ENCODE measurements around the gene TNXB.
"Not testable (repeated sequence)": the region's sequence is repeated elsewhere in the genome, so short reads cannot be mapped to it uniquely, and the experiment has no call there.

The TNXB gene

DNA sequence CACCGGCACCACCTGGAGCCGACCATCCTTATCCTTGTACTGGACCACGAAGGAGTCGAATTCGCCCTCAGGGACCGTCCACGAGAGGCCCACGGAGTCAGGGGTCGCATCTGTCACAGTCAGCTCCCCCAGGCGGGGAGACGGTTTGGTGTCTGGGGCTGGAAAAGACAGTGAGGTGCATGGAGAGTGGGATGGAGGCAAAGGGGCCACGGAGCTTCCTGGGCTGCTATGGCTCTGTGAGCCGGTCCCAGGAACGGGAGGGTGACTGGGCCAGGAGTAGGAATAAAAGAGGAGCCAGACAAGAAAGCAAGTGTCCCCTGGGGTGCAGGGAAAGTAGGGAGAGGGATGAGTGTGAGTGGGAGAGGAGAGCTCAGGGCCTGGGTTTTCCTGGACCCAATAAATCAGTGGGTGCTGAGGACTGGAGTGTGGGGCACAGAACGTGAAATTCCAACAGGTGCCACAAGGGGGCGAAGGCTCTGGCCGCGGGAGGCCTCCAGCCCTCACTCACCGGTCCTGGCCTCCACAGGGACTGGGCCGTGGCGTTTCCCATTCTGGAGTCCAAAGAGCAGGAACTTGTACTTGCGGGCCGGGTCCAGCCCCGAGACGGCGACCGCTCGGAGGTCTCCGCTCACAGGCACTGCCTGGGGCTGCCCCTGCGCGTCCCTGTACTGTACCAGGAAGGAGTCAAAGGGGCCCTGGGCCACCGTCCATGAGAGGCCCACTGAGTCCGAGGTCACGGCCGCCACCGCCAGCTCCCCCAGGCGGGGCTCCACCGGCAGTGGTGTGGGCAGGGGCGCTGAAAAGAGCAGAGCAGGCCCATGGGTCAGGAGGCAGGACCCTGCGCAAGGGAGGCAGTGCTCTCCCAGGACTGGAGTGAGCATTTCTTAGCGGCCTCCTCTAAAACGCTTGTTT is 61.0 kb downstream of the TNXB start:
- H3K4me3 ChIP-seq (ENCODE audit: low read length), result no peak overlapping the region
- DNase-seq (ENCODE audit: low read depth), result no peak
- TF ChIP-seq, protein P1, sequence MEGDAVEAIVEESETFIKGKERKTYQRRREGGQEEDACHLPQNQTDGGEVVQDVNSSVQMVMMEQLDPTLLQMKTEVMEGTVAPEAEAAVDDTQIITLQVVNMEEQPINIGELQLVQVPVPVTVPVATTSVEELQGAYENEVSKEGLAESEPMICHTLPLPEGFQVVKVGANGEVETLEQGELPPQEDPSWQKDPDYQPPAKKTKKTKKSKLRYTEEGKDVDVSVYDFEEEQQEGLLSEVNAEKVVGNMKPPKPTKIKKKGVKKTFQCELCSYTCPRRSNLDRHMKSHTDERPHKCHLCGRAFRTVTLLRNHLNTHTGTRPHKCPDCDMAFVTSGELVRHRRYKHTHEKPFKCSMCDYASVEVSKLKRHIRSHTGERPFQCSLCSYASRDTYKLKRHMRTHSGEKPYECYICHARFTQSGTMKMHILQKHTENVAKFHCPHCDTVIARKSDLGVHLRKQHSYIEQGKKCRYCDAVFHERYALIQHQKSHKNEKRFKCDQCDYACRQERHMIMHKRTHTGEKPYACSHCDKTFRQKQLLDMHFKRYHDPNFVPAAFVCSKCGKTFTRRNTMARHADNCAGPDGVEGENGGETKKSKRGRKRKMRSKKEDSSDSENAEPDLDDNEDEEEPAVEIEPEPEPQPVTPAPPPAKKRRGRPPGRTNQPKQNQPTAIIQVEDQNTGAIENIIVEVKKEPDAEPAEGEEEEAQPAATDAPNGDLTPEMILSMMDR (conservative IDR thresholded peaks at IDR 0.05; ENCODE audit: low read depth, low read length), result peak; percentile 79

DNA sequence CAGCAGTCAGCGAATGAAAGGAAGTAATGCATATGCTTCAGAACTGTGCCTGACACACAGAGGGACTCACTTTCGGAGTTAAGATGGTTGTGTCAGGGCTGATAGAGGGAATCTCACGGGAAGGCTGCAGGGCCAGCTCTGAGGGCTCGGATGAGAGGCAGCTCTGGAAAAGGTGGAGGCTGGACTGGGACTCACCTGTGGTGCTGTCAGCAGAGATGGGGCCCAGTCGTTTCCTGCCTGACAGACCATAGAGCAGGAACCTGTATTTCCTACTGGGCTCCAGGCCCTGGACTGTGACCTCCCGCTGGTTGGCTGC is 61.6 kb downstream of the TNXB start:
- DNase-seq (ENCODE audit: low read depth), result no peak
- no peak overlapping the region for H3K4me3 ChIP-seq (ENCODE audit: low read length)
- TF ChIP-seq, protein P1 (conservative IDR thresholded peaks at IDR 0.05; ENCODE audit: low read depth, low read length), result no peak

DNA sequence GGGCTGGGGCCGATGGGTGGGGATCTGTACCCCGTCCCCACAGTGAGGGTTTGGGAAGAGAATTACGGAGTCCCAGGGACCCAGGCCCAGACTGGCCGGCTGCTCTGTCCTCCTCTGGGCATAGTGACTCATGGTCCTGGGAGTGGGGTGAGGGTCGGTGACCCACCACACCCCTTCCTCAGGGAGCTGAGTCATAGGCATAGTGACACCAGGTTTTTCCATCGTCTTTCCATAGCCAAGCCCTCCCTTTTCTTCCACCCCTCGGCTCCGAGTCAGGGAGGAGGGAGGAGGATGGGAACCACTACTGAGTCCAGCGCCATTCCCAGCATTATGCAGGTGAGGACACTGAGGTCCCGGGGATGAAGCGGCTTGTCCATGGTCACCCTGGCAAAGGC is 62.1 kb downstream of the TNXB start:
- no peak overlapping the region for H3K4me3 ChIP-seq (ENCODE audit: low read length)
- DNase-seq (ENCODE audit: low read depth), result no peak
- TF ChIP-seq, protein P1 (conservative IDR thresholded peaks at IDR 0.05; ENCODE audit: low read depth, low read length), result no peak

DNA sequence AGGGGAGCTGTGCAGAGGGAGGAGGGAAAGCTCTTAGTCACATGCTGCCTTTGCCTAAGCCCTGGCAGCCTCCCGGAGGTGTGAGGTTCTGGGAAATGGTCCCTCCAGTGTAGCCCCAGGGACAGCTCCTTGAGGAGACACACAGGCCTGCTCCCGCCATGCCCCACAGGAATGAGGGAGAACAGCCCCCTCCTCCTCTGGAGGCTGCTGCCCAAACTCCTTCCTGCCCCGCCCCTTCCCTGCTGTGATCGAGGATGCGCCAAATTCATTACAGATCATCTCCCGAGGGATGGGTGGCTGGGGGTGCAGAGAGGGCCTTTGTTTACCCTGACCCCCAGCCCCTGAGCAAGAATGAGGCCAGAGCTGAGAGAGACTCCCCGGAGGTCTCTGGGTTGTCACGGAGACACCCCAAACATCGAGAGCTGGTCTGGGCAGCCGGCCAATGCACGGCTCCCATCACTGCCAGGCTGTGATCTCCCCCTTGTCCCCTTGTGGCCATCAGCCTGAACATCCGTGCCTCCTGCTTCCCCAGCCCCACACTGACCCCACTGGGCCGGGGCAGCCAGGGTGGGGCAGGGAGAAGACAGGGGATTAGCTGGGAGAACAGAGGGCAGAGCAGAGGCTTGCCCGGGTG is 62.6 kb downstream of the TNXB start:
- TF ChIP-seq, protein P1 (conservative IDR thresholded peaks at IDR 0.05; ENCODE audit: low read depth, low read length), result peak; percentile 16
- H3K4me3 ChIP-seq (ENCODE audit: low read length), result no peak overlapping the region
- DNase-seq (ENCODE audit: low read depth), result no peak

DNA sequence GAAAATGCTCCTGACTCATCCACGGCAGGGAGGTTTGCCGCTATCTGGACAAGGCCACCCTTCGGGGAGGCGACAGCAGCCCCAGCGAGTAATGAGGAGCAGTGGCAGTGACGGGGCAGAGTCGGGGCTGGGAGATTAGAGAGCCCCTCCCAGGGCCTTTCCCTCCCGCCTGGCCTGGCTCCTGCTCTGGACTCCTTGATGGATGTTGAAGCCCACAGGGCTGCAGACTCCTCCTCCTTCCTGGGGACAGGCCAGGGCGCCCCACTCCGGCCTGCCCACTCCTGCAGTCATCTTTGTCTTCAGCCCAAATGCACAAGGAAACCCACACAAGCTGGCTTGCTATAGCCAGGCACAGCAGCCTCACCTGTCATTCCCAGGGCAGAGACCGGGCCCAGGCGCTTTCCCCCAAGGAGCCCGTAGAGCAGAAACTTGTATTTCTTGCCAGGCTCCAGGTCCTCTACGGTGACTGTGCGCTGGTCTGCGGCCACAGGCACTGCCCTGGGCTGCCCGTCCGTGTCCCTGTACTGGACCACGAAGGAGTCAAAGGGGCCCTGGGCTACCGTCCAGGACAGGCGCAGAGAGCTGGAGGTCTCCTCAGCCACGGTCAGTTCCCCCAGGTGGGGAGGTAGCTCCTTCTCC is 63.2 kb downstream of the TNXB start:
- H3K4me3 ChIP-seq (ENCODE audit: low read length), result no peak overlapping the region
- DNase-seq (ENCODE audit: low read depth), result no peak
- TF ChIP-seq, protein P1 (conservative IDR thresholded peaks at IDR 0.05; ENCODE audit: low read depth, low read length), result no peak

DNA sequence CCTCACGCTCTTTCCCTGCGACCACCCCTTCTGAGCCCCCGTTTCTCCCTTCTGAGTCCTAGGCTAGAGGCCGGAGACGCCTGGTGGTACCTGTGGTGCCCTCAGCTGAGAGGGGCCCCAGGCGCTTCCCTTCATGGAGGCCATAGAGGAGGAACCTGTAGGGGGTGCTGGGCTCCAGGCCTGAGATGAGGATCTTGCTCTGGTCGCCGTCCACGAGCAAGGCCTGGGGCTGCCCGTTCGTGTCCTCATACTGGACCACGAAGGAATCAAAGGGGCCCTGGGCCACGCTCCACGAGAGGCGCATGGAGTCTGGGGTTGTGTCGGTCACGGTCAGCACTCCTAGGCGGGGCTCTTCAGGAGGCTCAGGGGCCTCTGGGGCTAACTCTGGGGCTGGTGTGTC is 64.2 kb downstream of the TNXB start:
- not testable (repeated sequence) for DNase-seq (ENCODE audit: low read depth); H3K4me3 ChIP-seq (ENCODE audit: low read length)

DNA sequence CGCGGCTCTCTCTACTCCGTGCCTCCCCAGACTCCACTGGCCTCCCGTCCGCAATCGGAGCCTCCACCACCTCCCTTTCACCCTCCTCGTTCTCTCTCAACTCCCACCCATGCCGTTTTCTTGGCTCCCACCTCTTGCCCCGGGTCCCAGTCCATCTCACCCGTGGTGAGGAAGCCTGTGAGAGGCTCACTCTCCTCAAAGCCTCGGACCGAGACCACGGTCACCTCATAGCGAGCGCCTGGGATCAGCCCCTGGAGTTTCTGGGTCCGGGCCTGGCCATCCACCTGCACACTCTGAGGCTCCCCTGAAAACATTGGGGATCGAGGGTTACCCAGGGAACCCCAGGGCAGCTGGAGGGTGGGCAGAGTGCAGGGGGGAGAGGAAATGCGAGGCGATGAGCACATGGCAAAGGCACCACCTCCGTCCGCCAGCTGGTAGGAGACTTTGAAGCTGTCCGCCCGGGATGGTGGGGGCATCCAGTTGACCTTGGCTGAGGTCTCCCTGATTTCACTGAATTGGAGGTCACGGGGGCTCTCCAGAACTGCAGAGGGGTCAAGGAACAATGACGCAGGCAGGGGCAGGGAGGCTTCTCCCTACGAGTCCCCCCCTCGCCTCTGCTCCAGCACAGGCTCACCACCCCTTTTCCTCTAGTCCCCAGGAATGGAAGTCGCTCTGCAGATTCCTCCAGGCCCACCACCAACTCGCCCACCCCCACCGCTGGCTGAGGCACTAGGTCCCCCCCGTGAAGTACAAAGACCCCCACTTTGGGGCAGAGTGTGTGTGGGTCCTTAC is 65.4 kb downstream of the TNXB start:
- DNase-seq (ENCODE audit: low read depth); H3K4me3 ChIP-seq (ENCODE audit: low read length): not testable (repeated sequence)

DNA sequence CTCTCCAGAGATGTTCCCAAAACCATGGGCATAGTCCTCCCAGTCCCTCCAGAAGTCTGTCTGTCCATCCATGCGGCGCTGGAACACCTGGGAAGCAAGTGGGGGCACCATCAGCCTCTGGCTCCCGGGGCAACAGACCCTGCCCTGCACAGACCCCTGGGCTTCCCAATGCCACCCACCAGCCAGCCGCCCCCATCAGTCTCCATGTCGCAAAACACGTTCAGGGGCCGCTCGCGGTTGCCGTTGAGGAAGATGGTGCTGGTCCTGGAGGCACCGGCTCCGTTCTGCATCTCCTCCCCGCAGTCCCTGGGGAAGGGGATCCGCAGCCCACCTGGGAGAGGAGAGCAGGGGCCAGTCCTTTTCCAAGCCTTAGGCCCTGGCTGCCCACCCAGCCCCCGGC is 66.9 kb downstream of the TNXB start:
- DNase-seq (ENCODE audit: low read depth); H3K4me3 ChIP-seq (ENCODE audit: low read length): not testable (repeated sequence)

DNA sequence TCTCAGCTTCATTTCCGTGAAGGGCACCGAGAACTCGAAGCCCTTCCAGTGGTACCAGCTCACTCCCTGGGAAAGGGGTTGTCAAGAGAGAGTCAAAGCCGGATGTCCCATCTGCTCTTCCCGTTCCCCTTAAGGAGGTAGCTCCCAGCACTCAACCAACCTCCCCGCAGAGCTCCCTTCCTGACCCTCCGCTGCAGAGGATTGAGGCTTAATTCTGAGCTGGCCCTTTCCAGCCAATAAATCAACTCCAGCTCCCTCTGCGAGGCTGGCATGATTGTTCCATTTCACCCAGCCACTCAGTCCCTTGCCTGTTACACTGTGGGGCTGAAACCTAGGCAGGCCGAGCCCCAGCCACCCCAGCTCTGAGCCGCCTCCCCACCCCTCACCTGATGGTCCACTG is 67.8 kb downstream of the TNXB start:
- DNase-seq (ENCODE audit: low read depth); H3K4me3 ChIP-seq (ENCODE audit: low read length): not testable (repeated sequence)

DNA sequence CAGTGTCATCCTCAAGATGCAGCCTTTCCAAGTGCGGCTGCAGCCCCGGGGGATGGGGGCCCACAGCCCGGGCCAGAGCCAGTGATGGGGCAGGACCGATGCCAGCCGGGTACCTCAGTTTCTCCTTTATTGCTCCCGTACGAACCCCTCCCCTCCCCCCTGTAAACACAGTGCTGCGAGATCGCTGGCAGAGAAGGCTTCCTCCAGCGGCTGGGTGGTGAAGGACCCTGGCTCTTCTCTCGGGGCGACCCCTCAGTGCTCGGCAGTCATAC is 68.2 kb downstream of the TNXB start:
- not testable (repeated sequence) for DNase-seq (ENCODE audit: low read depth); H3K4me3 ChIP-seq (ENCODE audit: low read length)

DNA sequence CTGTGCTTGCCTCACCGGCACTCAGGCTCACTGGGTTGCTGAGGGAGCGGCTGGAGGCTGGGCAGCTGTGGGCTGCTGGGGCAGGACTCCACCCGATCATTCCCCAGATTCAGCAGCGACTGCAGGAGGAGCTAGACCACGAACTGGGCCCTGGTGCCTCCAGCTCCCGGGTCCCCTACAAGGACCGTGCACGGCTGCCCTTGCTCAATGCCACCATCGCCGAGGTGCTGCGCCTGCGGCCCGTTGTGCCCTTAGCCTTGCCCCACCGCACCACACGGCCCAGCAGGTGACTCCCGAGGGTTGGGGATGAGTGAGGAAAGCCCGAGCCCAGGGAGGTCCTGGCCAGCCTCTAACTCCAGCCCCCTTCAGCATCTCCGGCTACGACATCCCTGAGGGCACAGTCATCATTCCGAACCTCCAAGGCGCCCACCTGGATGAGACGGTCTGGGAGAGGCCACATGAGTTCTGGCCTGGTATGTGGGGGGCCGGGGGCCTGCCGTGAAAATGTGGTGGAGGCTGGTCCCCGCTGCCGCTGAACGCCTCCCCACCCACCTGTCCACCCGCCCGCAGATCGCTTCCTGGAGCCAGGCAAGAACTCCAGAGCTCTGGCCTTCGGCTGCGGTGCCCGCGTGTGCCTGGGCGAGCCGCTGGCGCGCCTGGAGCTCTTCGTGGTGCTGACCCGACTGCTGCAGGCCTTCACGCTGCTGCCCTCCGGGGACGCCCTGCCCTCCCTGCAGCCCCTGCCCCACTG is 68.7 kb downstream of the TNXB start:
- not testable (repeated sequence) for H3K4me3 ChIP-seq (ENCODE audit: low read length); DNase-seq (ENCODE audit: low read depth)

Data from retinal pigment epithelial cell (primary cell).